ENCODE results near the gene CSNK2A3.

DNA sequence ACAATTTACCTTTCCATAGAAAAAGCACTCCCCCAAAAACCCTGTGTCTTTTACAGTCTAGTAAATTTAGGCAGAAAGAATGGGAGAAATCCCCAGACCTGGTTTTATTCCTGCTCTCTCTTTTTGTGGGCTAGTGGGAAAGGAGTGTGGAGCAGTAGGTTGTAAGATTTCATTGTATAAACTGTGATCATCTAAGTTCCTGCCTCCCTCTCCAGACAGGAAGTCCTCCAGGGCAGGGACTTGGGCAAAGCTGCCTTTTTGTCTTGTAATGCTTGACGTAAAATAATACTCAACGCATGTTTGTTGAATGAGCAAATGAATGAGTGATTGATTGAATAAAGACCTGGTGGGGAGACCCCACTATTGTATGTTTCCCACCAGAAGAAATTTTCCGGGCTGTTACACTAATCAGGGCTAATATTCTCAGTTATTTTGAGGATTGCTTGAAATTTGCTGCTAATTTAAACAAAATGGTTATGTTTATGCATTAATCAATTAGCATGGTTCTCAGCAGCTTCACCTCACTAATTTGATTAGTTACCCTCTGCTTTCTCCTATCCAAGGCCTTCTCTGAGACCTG is 36.3 kb downstream of the CSNK2A3 start:
- TF ChIP-seq, protein P1, sequence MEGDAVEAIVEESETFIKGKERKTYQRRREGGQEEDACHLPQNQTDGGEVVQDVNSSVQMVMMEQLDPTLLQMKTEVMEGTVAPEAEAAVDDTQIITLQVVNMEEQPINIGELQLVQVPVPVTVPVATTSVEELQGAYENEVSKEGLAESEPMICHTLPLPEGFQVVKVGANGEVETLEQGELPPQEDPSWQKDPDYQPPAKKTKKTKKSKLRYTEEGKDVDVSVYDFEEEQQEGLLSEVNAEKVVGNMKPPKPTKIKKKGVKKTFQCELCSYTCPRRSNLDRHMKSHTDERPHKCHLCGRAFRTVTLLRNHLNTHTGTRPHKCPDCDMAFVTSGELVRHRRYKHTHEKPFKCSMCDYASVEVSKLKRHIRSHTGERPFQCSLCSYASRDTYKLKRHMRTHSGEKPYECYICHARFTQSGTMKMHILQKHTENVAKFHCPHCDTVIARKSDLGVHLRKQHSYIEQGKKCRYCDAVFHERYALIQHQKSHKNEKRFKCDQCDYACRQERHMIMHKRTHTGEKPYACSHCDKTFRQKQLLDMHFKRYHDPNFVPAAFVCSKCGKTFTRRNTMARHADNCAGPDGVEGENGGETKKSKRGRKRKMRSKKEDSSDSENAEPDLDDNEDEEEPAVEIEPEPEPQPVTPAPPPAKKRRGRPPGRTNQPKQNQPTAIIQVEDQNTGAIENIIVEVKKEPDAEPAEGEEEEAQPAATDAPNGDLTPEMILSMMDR (IDR thresholded peaks at IDR 0.05 in 8 of 11, conservative IDR thresholded peaks at IDR 0.05 in 3 of 11) = no peak
- TF ChIP-seq POLR2AphosphoS5 (IDR thresholded peaks at IDR 0.05) = no peak
- no peak for TF ChIP-seq POLR2A (IDR thresholded peaks at IDR 0.05)

Data from spleen (tissue), 7 donors.